OCI-LY1 (cell line): ENCODE data around the gene OR5H2.

Experiments used
- H2AFZ ChIP-seq: fragments of 200-600 bp; sonication (generic), shearing (Covaris generic); 2 replicates; pipeline ENCODE4 v1.6.0; 2014; ENCODE audit warnings: antibody characterized with exemption, mild to moderate bottlenecking, low read length
- H3F3A ChIP-seq: fragments of 200-600 bp; sonication (generic), shearing (Covaris generic); 2 replicates; pipeline ENCODE4 v1.6.0; 2014; ENCODE audit warnings: mild to moderate bottlenecking, antibody characterized with exemption, low read length, moderate library complexity; ENCODE audit not compliant: insufficient read depth
- H3K27ac ChIP-seq: fragments of 200-600 bp; sonication (generic); 2 replicates; pipeline ENCODE4 v1.5.1; 2014; ENCODE audit warnings: low read length, mixed run types, mild to moderate bottlenecking, low read depth; ENCODE audit not compliant: poor library complexity, severe bottlenecking
- H3K27me3 ChIP-seq: fragments of 200-600 bp; sonication (generic); 2 replicates; pipeline ENCODE4 v1.6.0; 2014; ENCODE audit warnings: antibody characterized with exemption, mild to moderate bottlenecking, low read length, moderate library complexity; ENCODE audit not compliant: insufficient read depth
- H3K36me3 ChIP-seq: fragments of 200-600 bp; sonication (generic); 2 replicates; pipeline ENCODE4 v1.6.1; 2014; ENCODE audit warnings: mild to moderate bottlenecking, antibody characterized with exemption, low read length, moderate library complexity, mixed read lengths; ENCODE audit not compliant: insufficient read depth
- H3K4me1 ChIP-seq: fragments of 200-600 bp; sonication (generic); 2 replicates; pipeline ENCODE4 v1.5.1; 2014; ENCODE audit warnings: mild to moderate bottlenecking, low read length, moderate library complexity; ENCODE audit not compliant: insufficient read depth, severe bottlenecking
- H3K4me2 ChIP-seq: fragments of 200-600 bp; sonication (generic), shearing (Covaris generic); 2 replicates; pipeline ENCODE4 v1.6.1; 2014; ENCODE audit warnings: low read length
- H3K4me3 ChIP-seq: fragments of 200-600 bp; sonication (generic); 2 replicates; pipeline ENCODE4 v1.5.1; 2014; ENCODE audit warnings: low read length, low read depth, mild to moderate bottlenecking, mixed read lengths; ENCODE audit not compliant: poor library complexity, severe bottlenecking
- H3K79me2 ChIP-seq: fragments of 200-600 bp; shearing (Covaris generic); 2 replicates; pipeline ENCODE4 v1.6.1; 2016; ENCODE audit warnings: mixed run types, low read length, mixed read lengths; ENCODE audit not compliant: insufficient read depth
- H3K9ac ChIP-seq: fragments of 200-600 bp; sonication (generic), shearing (Covaris generic); 2 replicates; pipeline ENCODE4 v1.6.1; 2014; ENCODE audit warnings: mild to moderate bottlenecking, low read length, mixed read lengths
- H3K9me2 ChIP-seq: fragments of 200-600 bp; sonication (generic), shearing (Covaris generic); 2 replicates; pipeline ENCODE4 v1.6.1; 2014; ENCODE audit warnings: low read depth, mild to moderate bottlenecking, low read length, mixed read lengths
- H3K9me3 ChIP-seq: fragments of 200-600 bp; shearing (Covaris generic); 2 replicates; pipeline ENCODE4 v1.6.1; 2014; ENCODE audit warnings: low read length, mixed read lengths
- H4K20me1 ChIP-seq: fragments of 200-600 bp; sonication (generic), shearing (Covaris generic); 2 replicates; pipeline ENCODE4 v1.6.0; 2016; ENCODE audit warnings: mild to moderate bottlenecking, low read length; ENCODE audit not compliant: insufficient read depth
- CTCF ChIP-seq: fragments of 200-600 bp; sonication (generic), shearing (Covaris generic); IDR thresholded peaks from 2 replicates; pipeline ENCODE4 v1.5.1; 2017; ENCODE audit warnings: mild to moderate bottlenecking, antibody characterized with exemption, low read length, moderate library complexity, mixed read lengths
- EZH2 ChIP-seq: fragments of 200-600 bp; sonication (generic), shearing (Covaris generic); IDR thresholded peaks from 2 replicates; pipeline ENCODE4 v1.8.0; 2017; ENCODE audit warnings: borderline replicate concordance, mixed run types, mild to moderate bottlenecking, antibody characterized with exemption, low read length, moderate library complexity, mixed read lengths

The OR5H2 gene

GRCh38 chr3:98282205-98282604, at the start of gene OR5H2:
Gene OR5H2, plus strand, starts transcription at chr3:98282505. Its CDS starts 398 bp downstream, at chr3:98282903.
- Histone ChIP-seq H3K4me3 (no peak within 1 kb of the TSS), H3K27me3 (no peaks in the 10 kb centered on the region), H3F3A (no peaks in the 10 kb centered on the region), H3K4me1 (no peaks in the 10 kb centered on the region), H3K79me2 (no peaks in the 10 kb centered on the region), H2AFZ (no peak within 1 kb of the TSS), H3K4me2 (no peak within 1 kb of the TSS), H3K9me3 (no peaks in the 10 kb centered on the region), H4K20me1 (no peaks in the 10 kb centered on the region), H3K9me2 (no peaks in the 10 kb centered on the region), H3K9ac (no peak within 1 kb of the TSS), H3K36me3 (no peaks in the 10 kb centered on the region), H3K27ac (no peak within 1 kb of the TSS)
- TF ChIP-seq EZH2 (no peak), CTCF (no peak)

- H3K79me2 ChIP-seq: no peaks in the 10 kb centered on the region
- H3K4me3 ChIP-seq: no peak overlapping the region
- H3K9me3 ChIP-seq: no peaks in the 10 kb centered on the region
- no peaks in the 10 kb centered on the region for H3K27me3 ChIP-seq
- H3K9me2 ChIP-seq: no peaks in the 10 kb centered on the region
- H2AFZ ChIP-seq: no peak overlapping the region
- no peak overlapping the region for H3K9ac ChIP-seq
- no peak overlapping the region for H3K27ac ChIP-seq
- no peaks in the 10 kb centered on the region for H4K20me1 ChIP-seq
- TF ChIP-seq EZH2 (no peak), CTCF (no peak)
- no peak overlapping the region for H3K4me2 ChIP-seq
- no peaks in the 10 kb centered on the region for H3F3A ChIP-seq
- H3K4me1 ChIP-seq: no peaks in the 10 kb centered on the region
- no peaks in the 10 kb centered on the region for H3K36me3 ChIP-seq
Measured at GRCh38 chr3:98233468-98233867, 48.8 kb upstream of the OR5H2 start.

GRCh38 chr3:98240131-98240530, 42.2 kb upstream of the OR5H2 start:
- Histone ChIP-seq H3K4me2 (no peak overlapping the region), H3K9me2 (no peaks in the 10 kb centered on the region), H3K36me3 (no peaks in the 10 kb centered on the region), H3K9me3 (no peaks in the 10 kb centered on the region), H4K20me1 (no peaks in the 10 kb centered on the region), H3K4me1 (no peaks in the 10 kb centered on the region), H2AFZ (no peak overlapping the region), H3K9ac (no peak overlapping the region), H3K79me2 (no peaks in the 10 kb centered on the region), H3F3A (no peaks in the 10 kb centered on the region), H3K27ac (no peak overlapping the region), H3K27me3 (no peaks in the 10 kb centered on the region), H3K4me3 (no peak overlapping the region)
- TF ChIP-seq CTCF (no peak), EZH2 (no peak)
